HCT116 (cell line): Measurements from ENCODE around the gene SUFU. TPM values are rescaled to one million over a fixed set of nuclear protein-coding genes. Genes with fewer than 3 reads are reported as not detected.
A peak's percentile ranks its signal among the peaks of the same experiment; 100 is the strongest.

ENCODE experiments used
- ATAC-seq: fragments of 200-7000 bp; cut with Tn5 transposase; 2 replicates; pipeline ENCODE4 v1.9.1; 2020; ENCODE audit warnings: mild to moderate bottlenecking, moderate library complexity
- BruUV-seq: library from RNA; stranded (reverse); fragments of 400-500 nt; replicated peaks from 2 replicates; lab custom pipeline; 2021; lab: Mats Ljungman, UMichigan
- CTCF ChIA-PET: fragments of 300-600 bp; sonication (Branson Sonifier 250); formaldehyde crosslinking; loops from one replicate; lab custom pipeline; 2021; ENCODE audit warnings: antibody characterized with exemption; lab: Charles Lee
- POLR2A ChIA-PET: fragments of 300-600, 350-600 bp; sonication (Branson Sonifier 250); formaldehyde crosslinking; loops from one replicate; lab custom pipeline; 2021; ENCODE audit warnings: antibody characterized with exemption; lab: Charles Lee
- RAD21 ChIA-PET, 2 experiments: fragments of 300-600 bp; sonication (Branson Sonifier 250); formaldehyde crosslinking; loops; one replicate each; lab custom pipeline; 2023; ENCODE audit warnings: low total read pairs in 2 of 2; ENCODE audit not compliant: uncharacterized antibody in 2 of 2, unreplicated experiment in 2 of 2, low non-redundant PET in 1 of 2; lab: Charles Lee
- DNase-seq: peaks from one replicate; pipeline ENCODE4 v3.0.0-alpha.2; 2010; ENCODE audit warnings: low read depth, low spot score
- H2AFZ ChIP-seq: fragments of 200-600 bp; shearing (Covaris generic), sonication (generic); 2 replicates; pipeline ENCODE4 v1.6.1; 2017; ENCODE audit warnings: low read depth, mixed run types, mixed read lengths, antibody characterized with exemption, low read length; ENCODE audit not compliant: poor library complexity, severe bottlenecking
- H3K27ac ChIP-seq: 2 replicates; pipeline ENCODE4 v1.5.1; 2012; ENCODE audit warnings: low read depth, low read length
- H3K27me3 ChIP-seq: fragments of 200-600 bp; sonication (generic); 2 replicates; pipeline ENCODE4 v1.6.1; 2016; ENCODE audit warnings: mixed run types, low read length, mixed read lengths; ENCODE audit not compliant: insufficient read depth
- H3K36me3 ChIP-seq, 2 experiments: fragments of 200-500 bp in 1 of 2; fragments of 200-600 bp in 1 of 2; sonication (Bioruptor generic) in 1 of 2; sonication (generic) in 1 of 2; 2 replicates each; pipeline versions ENCODE4 v1.5.1 to v1.6.1; 2014 to 2016; ENCODE audit warnings: low read length in 2 of 2, inconsistent platforms in 1 of 2, mixed read lengths in 1 of 2, mixed run types in 1 of 2; ENCODE audit not compliant: insufficient read depth in 2 of 2, control insufficient read depth in 1 of 2
- H3K4me1 ChIP-seq, 2 experiments: fragments of 200-600 bp in 1 of 2; sonication (generic) in 1 of 2; 2 replicates each; pipeline versions ENCODE4 v1.5.1 to v1.6.1; 2012 to 2017; ENCODE audit warnings: low read length in 2 of 2, inconsistent platforms in 1 of 2, mild to moderate bottlenecking in 1 of 2, mixed read lengths in 1 of 2, mixed run types in 1 of 2, moderate library complexity in 1 of 2; ENCODE audit not compliant: insufficient read depth in 2 of 2, control insufficient read depth in 1 of 2
- H3K4me2 ChIP-seq: fragments of 200-600 bp; sonication (generic); 2 replicates; pipeline ENCODE4 v1.6.1; 2017; ENCODE audit warnings: mixed run types, low read length, mixed read lengths
- H3K4me3 ChIP-seq, 2 experiments: fragments of 200-600 bp in 1 of 2; sonication (generic) in 1 of 2; replicated peaks in 1 of 2; 2 replicates each; pipeline ENCODE4 v1.5.1; 2011 to 2016; ENCODE audit warnings: low read length in 2 of 2, control low read depth in 1 of 2, low read depth in 1 of 2, mild to moderate bottlenecking in 1 of 2, mixed read lengths in 1 of 2, mixed run types in 1 of 2
- H3K79me2 ChIP-seq: fragments of 200-600 bp; sonication (generic); 2 replicates; pipeline ENCODE4 v1.6.1; 2017; ENCODE audit warnings: mild to moderate bottlenecking, mixed run types, low read length, moderate library complexity, mixed read lengths; ENCODE audit not compliant: insufficient read depth
- H3K9ac ChIP-seq: fragments of 200-600 bp; sonication (generic); 2 replicates; pipeline ENCODE4 v1.6.1; 2016; ENCODE audit warnings: low read length, mixed read lengths
- H3K9me2 ChIP-seq: fragments of 200-600 bp; sonication (generic), shearing (Covaris generic); 2 replicates; pipeline ENCODE4 v1.6.1; 2017; ENCODE audit warnings: mixed run types, mild to moderate bottlenecking, moderate library complexity; ENCODE audit not compliant: insufficient read depth
- H3K9me3 ChIP-seq, 2 experiments: fragments of 200-500 bp in 1 of 2; fragments of 200-600 bp in 1 of 2; sonication (Bioruptor generic) in 1 of 2; sonication (generic) in 1 of 2; 2 replicates each; pipeline ENCODE4 v1.6.1; 2014 to 2017; ENCODE audit warnings: low read length in 2 of 2, mixed read lengths in 2 of 2, inconsistent platforms in 1 of 2, low read depth in 1 of 2, mild to moderate bottlenecking in 1 of 2, mixed run types in 1 of 2, moderate library complexity in 1 of 2; ENCODE audit not compliant: control insufficient read depth in 1 of 2, insufficient read depth in 1 of 2
- H4K20me1 ChIP-seq: fragments of 200-600 bp; sonication (generic), shearing (Covaris generic); 2 replicates; pipeline ENCODE4 v1.6.1; 2017; ENCODE audit warnings: mixed run types, mild to moderate bottlenecking, moderate library complexity; ENCODE audit not compliant: insufficient read depth
- CBX3 ChIP-seq: IDR thresholded peaks from 2 replicates; pipeline ENCODE4 v1.6.1; 2012; ENCODE audit warnings: low read depth
- CEBPB ChIP-seq: IDR thresholded peaks from 2 replicates; pipeline ENCODE4 v1.6.1; 2012; ENCODE audit warnings: low read depth
- ELF1 ChIP-seq: IDR thresholded peaks from 2 replicates; pipeline ENCODE4 v1.6.1; 2012; ENCODE audit warnings: low read depth, borderline replicate concordance
- EZH2 ChIP-seq: fragments of 200-600 bp; sonication (generic); IDR thresholded peaks from 2 replicates; pipeline ENCODE4 v1.6.1; 2017; ENCODE audit warnings: antibody characterized with exemption, mixed run types
- FOSL1 ChIP-seq: IDR thresholded peaks from 2 replicates; pipeline ENCODE4 v1.6.1; 2012; ENCODE audit warnings: low read depth
- MAX ChIP-seq: IDR thresholded peaks from 2 replicates; pipeline ENCODE4 v1.6.1; 2012
- POLR2A ChIP-seq: IDR thresholded peaks from 2 replicates; pipeline ENCODE4 v1.7.0; 2011; ENCODE audit warnings: borderline replicate concordance; ENCODE audit not compliant: insufficient read depth, insufficient read length; ENCODE audit errors: extremely low read depth
- POLR2AphosphoS5 ChIP-seq: IDR thresholded peaks from 2 replicates; pipeline ENCODE4 v1.6.1; 2011; ENCODE audit warnings: mild to moderate bottlenecking, low read depth, low read length, moderate library complexity
- RAD21 ChIP-seq: IDR thresholded peaks from 2 replicates; pipeline ENCODE4 v1.6.1; 2012; ENCODE audit warnings: low read depth, mild to moderate bottlenecking
- SP1 ChIP-seq: IDR thresholded peaks from 2 replicates; pipeline ENCODE4 v1.6.1; 2012; ENCODE audit warnings: low read depth
- TCF7L2 ChIP-seq: IDR thresholded peaks from 2 replicates; pipeline ENCODE4 v1.7.0; 2011; ENCODE audit warnings: borderline replicate concordance, inconsistent platforms; ENCODE audit not compliant: insufficient read depth, insufficient read length; ENCODE audit errors: extremely low read depth
- YY1 ChIP-seq: IDR thresholded peaks from 2 replicates; pipeline ENCODE4 v1.6.1; 2011; ENCODE audit warnings: low read length, low read depth, moderate library complexity, mild to moderate bottlenecking; ENCODE audit not compliant: insufficient replicate concordance; ENCODE audit errors: extremely low read depth
- ZFX ChIP-seq: fragments of 450-650 bp; IDR thresholded peaks from 2 replicates; pipeline ENCODE4 v1.6.1; 2017
- ZNF274 ChIP-seq: fragments of 200-500 bp; sonication (Bioruptor generic); IDR thresholded peaks from 2 replicates; pipeline ENCODE4 v1.6.1; 2014; ENCODE audit warnings: mild to moderate bottlenecking, low read depth, low read length, inconsistent platforms
- intact Hi-C: fragments of 100-400 bp; cut with micrococcal nuclease; formaldehyde crosslinking; loops from 2 replicates; pipeline ENCODE4 v1.10.0; 2022
- total RNA-seq: library from RNA; stranded (reverse); gene quantifications from one replicate; pipeline ENCODE4 v1.2.1, GENCODE V29; 2021; ENCODE audit not compliant: unreplicated experiment
- TF ChIP-seq, protein P1 (sequence below): IDR thresholded peaks from 2 replicates; pipeline ENCODE4 v1.6.1; 2011; ENCODE audit warnings: mild to moderate bottlenecking, low read length, moderate library complexity; ENCODE audit not compliant: insufficient replicate concordance; ENCODE audit errors: extremely low read depth
- TF ChIP-seq, protein P2 (sequence below): IDR thresholded peaks from 2 replicates; pipeline ENCODE4 v1.6.1; 2012; ENCODE audit warnings: low read depth
- TF ChIP-seq, protein P3 (sequence below): IDR thresholded peaks from 2 replicates; pipeline ENCODE4 v1.6.1; 2012
- TF ChIP-seq, protein P4 (sequence below), 3 experiments: fragments of 200-600 bp in 1 of 3; sonication (generic) in 1 of 3; IDR thresholded peaks in 2 of 3; conservative IDR thresholded peaks in 1 of 3; 2 replicates each; pipeline ENCODE4 v1.5.1; 2012 to 2017; ENCODE audit warnings: low read depth in 2 of 3, low read length in 2 of 3, antibody characterized with exemption in 1 of 3, borderline replicate concordance in 1 of 3, control low read depth in 1 of 3, mild to moderate bottlenecking in 1 of 3, mixed read lengths in 1 of 3, mixed run types in 1 of 3, moderate library complexity in 1 of 3; ENCODE audit not compliant: insufficient read depth in 1 of 3

The SUFU gene
- total RNA-seq, 1 experiment from 2014 or later, result 18.8 TPM

- intact Hi-C loops, result no loop called here
- Histone ChIP-seq H2AFZ (no peak overlapping the region), H3K9me2 (no peaks in the 10 kb centered on the region), H3K36me3 (no peaks in the 10 kb centered on the region), H3K4me2 (peak overlapping the region; percentile 77), H3K79me2 (no peaks in the 10 kb centered on the region), H3K9me3 (no peaks in the 10 kb centered on the region), H3K4me3 (no peak overlapping the region), H3K27ac (peak overlapping the region; percentile 61; the same call in 1 of the 2 replicates), H3K27me3 (no peaks in the 10 kb centered on the region), H3K4me1 (peaks cover 41 to 63% of the 10 kb centered on the region in 2 experiments), H4K20me1 (no peaks in the 10 kb centered on the region), H3K9ac (peak overlapping the region; percentile 58; the same call in 1 of the 2 replicates)
- TF ChIP-seq YY1 (no peak), ZNF274 (no peak), FOSL1 (no peak), RAD21 (no peak), POLR2A (no peak), ELF1 (no peak), EZH2 (no peak), MAX (no peak), TCF7L2 (no peak), CBX3 (no peak), POLR2AphosphoS5 (no peak), ZFX (no peak), SP1 (no peak), CEBPB (no peak)
- TF ChIP-seq, protein P1, sequence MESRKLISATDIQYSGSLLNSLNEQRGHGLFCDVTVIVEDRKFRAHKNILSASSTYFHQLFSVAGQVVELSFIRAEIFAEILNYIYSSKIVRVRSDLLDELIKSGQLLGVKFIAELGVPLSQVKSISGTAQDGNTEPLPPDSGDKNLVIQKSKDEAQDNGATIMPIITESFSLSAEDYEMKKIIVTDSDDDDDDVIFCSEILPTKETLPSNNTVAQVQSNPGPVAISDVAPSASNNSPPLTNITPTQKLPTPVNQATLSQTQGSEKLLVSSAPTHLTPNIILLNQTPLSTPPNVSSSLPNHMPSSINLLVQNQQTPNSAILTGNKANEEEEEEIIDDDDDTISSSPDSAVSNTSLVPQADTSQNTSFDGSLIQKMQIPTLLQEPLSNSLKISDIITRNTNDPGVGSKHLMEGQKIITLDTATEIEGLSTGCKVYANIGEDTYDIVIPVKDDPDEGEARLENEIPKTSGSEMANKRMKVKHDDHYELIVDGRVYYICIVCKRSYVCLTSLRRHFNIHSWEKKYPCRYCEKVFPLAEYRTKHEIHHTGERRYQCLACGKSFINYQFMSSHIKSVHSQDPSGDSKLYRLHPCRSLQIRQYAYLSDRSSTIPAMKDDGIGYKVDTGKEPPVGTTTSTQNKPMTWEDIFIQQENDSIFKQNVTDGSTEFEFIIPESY, result no peak
- TF ChIP-seq, protein P2, sequence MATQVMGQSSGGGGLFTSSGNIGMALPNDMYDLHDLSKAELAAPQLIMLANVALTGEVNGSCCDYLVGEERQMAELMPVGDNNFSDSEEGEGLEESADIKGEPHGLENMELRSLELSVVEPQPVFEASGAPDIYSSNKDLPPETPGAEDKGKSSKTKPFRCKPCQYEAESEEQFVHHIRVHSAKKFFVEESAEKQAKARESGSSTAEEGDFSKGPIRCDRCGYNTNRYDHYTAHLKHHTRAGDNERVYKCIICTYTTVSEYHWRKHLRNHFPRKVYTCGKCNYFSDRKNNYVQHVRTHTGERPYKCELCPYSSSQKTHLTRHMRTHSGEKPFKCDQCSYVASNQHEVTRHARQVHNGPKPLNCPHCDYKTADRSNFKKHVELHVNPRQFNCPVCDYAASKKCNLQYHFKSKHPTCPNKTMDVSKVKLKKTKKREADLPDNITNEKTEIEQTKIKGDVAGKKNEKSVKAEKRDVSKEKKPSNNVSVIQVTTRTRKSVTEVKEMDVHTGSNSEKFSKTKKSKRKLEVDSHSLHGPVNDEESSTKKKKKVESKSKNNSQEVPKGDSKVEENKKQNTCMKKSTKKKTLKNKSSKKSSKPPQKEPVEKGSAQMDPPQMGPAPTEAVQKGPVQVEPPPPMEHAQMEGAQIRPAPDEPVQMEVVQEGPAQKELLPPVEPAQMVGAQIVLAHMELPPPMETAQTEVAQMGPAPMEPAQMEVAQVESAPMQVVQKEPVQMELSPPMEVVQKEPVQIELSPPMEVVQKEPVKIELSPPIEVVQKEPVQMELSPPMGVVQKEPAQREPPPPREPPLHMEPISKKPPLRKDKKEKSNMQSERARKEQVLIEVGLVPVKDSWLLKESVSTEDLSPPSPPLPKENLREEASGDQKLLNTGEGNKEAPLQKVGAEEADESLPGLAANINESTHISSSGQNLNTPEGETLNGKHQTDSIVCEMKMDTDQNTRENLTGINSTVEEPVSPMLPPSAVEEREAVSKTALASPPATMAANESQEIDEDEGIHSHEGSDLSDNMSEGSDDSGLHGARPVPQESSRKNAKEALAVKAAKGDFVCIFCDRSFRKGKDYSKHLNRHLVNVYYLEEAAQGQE, result no peak
- TF ChIP-seq, protein P3, sequence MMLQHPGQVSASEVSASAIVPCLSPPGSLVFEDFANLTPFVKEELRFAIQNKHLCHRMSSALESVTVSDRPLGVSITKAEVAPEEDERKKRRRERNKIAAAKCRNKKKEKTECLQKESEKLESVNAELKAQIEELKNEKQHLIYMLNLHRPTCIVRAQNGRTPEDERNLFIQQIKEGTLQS, result no peak
- TF ChIP-seq, protein P4, sequence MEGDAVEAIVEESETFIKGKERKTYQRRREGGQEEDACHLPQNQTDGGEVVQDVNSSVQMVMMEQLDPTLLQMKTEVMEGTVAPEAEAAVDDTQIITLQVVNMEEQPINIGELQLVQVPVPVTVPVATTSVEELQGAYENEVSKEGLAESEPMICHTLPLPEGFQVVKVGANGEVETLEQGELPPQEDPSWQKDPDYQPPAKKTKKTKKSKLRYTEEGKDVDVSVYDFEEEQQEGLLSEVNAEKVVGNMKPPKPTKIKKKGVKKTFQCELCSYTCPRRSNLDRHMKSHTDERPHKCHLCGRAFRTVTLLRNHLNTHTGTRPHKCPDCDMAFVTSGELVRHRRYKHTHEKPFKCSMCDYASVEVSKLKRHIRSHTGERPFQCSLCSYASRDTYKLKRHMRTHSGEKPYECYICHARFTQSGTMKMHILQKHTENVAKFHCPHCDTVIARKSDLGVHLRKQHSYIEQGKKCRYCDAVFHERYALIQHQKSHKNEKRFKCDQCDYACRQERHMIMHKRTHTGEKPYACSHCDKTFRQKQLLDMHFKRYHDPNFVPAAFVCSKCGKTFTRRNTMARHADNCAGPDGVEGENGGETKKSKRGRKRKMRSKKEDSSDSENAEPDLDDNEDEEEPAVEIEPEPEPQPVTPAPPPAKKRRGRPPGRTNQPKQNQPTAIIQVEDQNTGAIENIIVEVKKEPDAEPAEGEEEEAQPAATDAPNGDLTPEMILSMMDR (IDR thresholded peaks at IDR 0.05 in 2 of 3, conservative IDR thresholded peaks at IDR 0.05 in 1 of 3; ENCODE audit: borderline replicate concordance in 1 of 3, insufficient read depth in 1 of 3, low read depth in 2 of 3, low read length in 2 of 3), result no peak
- ATAC-seq (no peak), DNase-seq (no peak)
- POLR2A ChIA-PET, result interaction anchor here (1.0 kb wide), 1 partner anchor 15 kb away, joined by 7 read pairs; no protein-coding TSS in a partner anchor
- CTCF ChIA-PET, result interaction anchor here (1.3 to 1.8 kb wide), 2 partner anchors 12 to 19 kb away, joined by 3 to 7 read pairs; no protein-coding TSS in a partner anchor
- RAD21 ChIA-PET, result interaction anchor here in 1 of 2 experiments (0.5 kb wide), 1 partner anchor 13 kb away, joined by 3 read pairs; no protein-coding TSS in a partner anchor
- BruUV-seq, result no TSS peak
Observed at GRCh38 chr10:102627291-102627735, 123.5 kb downstream of the SUFU start.
